Right lung (tissue), 5 donors: Measurements from ENCODE around the gene TNFRSF25. TPM values are rescaled to one million over a fixed set of nuclear protein-coding genes. Genes with fewer than 3 reads are reported as not detected.
"Not testable (repeated sequence)": the region's sequence is repeated elsewhere in the genome, so short reads cannot be mapped to it uniquely, and the experiment has no call there.

Experiments
- DNase-seq, 2 donors: peaks; one replicate each; pipeline ENCODE4 v3.0.0-alpha.2; 2013
- polyA plus RNA-seq, 5 donors: library from polyadenylated mRNA; unstranded; fragments of 120-200 nt; gene quantifications; one replicate each; pipeline versions ENCODE4 v1.2.1 to v1.2.3, GENCODE V29; 2013; ENCODE audit warnings: inconsistent platforms in 1 of 5, low replicate concordance in 1 of 5; ENCODE audit not compliant: insufficient read length in 5 of 5, insufficient read depth in 1 of 5

Gene TNFRSF25
- polyA plus RNA-seq, 5 donors = 16.5 to 32.9 (median 27.1) TPM

DNA sequence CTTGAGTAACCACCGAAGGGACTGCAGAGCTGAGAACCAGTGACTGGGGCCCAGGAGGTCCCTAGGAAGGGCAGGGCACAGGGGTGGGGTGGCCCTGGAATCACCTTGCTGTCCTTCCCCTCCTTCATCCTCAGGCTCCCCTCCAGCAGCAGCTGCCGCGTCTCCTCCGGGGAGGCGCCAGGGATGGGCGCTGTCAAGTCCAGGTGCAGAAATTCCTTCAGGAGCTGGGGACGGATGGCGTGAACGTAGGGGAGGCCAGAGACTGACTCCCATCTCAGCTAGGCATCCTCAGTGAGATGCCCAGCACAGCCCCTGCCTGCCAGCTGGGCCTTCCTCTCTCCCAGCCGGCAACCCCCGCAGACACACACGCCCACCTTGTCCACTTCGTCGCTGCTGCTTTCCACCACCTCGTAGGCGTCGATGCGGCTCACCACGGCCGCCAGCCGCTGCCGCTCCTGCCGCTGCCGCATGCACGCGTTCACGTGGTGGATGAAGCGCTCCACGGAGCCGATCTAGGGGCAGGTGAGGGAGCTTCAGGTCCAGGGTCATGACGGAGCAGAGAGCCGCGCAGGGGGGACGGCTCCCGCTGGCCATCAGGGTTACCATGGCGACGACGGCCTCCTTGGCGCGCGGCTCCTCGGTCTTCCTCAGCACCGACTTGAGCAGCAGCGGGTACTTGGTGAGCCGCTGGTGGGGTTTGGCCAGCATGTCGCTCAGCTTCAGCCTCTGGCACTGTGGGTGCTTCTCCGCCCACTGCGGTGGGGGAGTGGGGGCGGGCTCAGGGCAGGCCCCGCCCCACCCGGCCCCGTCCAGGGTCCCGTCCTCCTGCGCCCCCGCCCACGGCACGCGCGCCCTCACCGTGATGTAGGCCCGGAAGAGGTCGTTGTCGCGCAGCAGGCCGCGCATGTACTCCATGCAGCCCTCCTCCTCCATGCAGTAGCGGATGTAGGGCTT lies 4.4 kb upstream of the TNFRSF25 start:
- DNase-seq = no peak

DNA sequence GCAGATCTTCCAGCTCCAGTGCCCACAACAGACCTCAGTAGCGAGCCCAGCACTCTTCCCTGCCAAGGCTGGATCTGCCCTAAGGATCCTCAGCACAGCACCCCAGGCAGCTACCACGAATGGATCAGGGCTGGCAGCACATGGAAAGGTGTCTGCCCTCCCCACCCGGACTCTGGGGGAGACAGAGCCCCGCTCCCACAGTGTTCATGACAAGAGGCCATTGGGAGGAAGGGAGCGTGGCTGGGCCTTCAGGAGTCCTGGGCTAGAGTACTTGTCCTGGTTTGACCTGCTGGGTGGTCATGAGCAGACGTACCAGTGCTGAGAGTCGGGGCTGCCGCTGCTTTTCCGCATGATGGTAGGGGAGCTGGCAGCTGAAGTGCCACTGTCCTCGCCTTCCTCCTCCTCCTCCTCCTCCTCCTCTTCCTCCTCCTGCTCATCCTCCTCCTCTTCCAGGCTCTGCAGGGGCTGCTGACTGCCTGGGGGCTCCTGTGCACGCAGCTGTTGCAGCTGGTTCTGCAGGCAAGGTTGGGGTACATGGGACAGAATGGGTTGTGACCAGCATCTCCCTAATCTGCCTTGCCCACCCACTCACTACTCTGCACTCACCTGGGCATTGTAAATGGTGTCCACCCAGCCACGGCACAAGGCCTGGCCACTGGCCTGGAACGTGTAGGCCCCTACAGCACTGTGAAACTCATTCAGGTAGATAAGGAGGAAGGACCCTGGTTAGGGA lies 2.9 kb upstream of the TNFRSF25 start:
- no peak for DNase-seq

DNA sequence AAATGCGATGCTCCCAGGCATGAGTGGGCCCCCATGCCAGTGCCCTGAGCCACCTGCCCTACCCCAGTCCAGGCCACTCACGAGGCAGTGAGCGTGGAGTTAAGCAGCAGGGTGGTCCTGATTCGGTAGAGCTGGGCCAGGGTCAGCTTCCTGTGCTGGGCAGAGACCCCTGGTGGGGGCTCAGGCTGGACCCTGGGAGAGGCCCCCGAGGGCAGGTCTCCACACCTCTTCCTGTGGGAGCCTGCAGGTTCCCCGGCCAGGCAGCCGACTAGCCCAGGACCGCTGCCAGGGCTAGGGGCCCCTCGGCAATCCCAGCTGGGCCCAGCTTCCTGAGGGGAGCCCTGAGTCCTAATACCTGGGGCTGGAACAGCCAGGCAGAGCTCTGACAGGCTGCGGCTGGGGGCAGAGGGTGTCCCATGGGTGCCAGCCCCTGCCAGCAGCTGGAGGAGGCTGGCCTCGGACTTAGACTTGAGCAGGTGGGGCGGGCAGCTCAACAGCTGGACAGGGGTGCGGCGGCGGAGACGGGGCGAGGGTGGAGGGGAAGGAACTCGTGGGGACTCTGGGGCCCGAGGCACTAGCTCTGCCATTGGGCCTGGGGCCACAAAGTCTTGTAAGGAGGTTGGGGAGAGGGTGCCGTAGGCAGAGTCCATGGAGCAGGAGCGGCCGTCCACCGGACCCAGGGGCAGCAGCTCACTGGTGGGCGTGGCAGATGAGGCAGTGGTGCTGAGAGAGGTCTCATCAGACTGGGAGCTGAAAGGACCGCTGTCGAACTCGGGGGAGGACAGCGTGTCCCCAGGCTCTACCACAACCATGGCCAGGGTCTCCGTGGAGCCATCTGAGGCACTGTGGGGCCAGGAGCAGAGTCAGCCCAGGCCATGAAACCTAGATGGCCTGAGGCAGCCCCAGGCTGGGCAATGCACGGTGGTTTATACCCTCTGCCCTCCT lies 2.0 kb upstream of the TNFRSF25 start:
- no peak for DNase-seq

- DNase-seq = no peak
Observed at GRCh38 chr1:6467224-6467623, 1.3 kb upstream of the TNFRSF25 start.

DNA sequence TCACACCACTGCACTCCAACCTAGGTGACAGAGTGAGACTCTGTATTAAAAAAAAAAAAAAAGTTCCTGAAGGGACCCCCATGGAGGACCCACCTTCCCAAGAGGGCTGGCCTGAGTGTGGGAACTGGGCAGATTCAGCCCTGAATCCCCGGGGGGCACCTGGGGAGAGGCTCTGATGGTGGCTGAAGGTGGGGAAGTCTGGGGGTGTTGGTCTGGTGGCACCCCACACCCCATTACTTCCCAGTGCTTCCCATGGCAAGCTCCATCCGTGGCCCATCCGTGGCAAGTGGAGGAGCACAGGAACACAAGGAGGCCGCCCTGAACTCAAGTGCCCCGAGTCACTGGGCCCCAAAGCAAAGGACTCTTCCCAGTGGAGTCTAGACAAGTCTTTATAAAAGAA lies 778 bp upstream of the TNFRSF25 start:
- no peak for DNase-seq

DNA sequence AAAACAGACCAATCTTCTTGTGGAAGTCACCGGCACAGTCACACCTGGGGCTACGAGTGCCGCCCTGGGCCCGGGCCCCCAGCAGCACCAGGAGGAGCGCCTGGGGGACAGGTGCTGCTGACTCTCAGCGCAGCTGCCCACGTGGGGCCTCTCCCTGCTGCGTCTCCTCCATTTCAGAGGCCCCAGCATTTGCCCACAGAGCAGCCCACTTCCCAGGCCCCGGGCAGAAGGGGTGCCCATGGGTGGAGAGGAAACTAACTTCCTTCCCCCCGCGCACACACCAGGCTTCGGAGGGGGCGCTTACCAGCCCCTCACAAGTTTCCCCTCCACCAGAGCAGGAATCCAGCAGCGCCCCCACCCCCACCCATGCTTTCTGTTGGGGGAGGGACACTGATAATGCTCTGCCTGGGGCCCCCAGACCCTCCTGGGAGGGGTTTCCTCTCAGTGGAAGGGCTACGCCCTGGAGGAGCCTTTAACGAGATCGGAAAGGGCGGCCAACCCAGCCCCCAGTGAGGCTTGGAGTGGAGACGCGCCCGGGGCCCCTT lies 440 bp downstream of the TNFRSF25 start:
- no peak for DNase-seq

DNA sequence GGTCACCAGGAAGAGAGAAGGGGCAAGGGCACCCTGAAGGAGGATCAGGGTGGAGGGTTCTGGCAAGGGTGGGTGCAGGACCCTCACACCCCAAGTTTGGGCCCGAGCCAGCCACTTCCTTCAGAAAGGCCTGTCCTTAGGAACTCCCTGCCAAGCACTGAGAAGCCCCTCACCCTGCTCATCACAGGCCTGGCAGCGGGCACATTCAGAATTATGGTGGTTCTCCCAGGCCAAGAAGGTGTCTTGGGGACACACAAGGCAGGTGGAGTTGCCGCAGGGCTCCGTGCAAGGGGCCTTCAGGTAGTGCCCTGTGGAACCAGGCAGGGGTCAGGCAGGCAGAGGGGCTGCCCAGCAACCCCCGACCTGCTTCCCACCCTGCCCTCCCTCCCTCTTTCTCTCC lies 1.1 kb downstream of the TNFRSF25 start:
- no peak for DNase-seq

GRCh38 chr1:6464514-6464836 lies 1.5 kb downstream of the TNFRSF25 start:
- no peak for DNase-seq

DNA sequence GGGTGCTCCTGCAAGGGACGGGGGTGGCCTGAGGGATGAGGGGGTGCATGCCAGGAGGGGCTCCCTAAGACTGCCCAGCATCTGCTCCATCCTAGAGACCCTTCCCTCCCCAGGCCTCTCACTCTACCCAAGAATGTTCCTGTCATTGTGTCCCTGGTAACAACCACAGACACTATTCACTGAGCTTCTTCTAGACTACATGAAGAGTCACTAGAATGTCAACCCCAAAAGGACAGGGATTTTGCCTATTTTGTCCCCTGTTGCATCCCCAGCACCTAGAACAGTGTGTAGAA lies 2.9 kb downstream of the TNFRSF25 start:
- no peak for DNase-seq

DNA sequence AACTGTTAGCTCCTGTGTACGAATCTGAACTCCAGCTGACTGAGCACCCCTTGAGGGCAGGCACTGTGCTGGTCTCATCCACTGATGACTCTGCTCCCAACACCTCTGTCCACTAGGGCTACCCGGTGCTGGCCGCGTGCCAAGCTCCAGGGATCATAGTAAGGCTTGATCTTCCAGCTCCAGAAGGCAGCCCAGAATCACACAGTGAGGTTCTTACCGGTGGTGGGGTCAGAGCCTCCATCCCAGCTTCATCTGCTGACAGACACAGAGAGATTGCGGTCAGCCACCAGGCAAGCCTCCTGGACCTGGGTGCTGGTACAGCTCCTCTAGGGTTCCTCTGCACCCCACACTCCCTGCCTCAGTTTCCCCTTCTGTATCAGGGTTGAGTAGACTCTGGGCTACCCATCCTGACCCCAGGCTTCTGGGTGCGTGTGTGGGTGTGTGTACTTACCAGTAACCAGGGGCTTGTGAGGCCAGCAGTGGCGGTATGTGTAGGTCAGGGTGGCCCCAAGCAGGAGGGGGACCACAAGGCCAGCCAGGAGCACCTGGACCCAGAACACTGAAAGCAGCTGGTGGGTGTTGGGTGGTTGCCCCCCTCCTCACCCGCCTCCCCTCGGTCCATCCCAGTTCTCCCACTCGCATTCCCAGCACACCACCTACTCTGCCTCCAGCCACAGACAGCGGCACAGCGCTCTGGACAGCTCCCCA lies 3.4 kb downstream of the TNFRSF25 start:
- no peak for DNase-seq

DNA sequence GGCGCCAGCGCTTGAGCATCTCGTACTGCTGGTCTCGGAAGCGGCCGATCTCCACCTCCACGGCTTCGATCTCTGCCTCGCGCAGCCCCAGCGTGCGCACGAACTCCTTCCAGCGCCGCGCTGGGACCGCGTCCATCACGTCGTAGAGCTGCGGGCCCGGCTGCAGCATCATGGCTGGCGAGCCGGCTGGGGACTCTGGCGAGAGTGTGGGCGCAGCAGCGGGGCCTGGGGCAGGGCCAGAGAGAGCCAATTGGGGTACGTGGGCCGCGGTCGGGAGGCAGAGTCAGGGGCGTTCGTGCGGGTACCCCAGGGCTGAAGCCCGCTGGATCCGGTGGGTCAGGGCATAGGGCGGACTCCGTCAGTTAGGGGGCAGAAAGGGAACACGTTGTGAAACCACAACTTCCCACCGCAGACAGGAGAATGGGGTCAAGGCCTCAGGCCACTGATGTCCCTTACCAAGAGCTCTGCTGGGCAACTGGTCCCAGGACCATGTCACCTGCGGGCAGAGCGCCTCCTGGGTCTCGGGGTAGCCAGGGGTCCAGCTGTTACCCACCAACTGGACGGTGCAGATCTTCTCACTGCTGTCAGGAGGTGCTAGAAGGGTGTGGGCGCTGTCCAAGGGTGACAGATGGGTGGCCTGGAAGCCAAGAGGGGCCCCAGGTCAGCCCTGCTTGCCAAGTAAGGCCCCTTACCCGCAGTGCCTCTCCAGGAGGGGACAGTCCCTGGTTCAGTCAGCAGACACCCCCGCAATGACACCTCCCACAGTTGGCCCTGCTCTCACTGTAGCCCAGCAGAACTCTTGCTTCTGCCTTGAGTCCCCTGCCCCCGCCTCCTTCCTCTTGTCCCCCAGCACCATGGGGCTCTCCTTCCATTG lies 4.2 kb downstream of the TNFRSF25 start:
- no peak for DNase-seq

DNA sequence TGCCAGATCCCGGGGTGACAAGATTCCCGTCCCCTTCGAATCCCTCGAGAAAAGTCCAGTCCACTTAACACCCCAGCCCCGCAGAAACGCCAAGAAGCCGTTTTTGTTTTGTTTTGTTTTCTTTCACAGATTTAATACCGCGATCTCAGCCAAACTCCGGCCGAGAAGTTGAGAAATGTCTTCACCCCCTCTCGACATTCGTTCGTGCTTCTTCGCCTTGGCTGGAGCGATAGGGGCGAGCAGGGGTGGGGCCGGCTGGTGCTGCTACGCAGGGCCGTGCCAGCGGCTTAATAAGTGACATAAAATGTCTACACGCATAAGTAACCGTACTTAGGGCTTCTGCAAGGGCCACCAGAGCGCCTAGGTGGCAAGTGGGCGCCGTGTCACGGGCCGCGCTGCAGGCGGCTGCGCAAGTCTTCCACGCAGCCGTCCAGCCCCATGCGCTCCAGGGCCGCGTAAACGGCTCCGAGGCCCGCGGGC lies 4.9 kb downstream of the TNFRSF25 start:
- no peak for DNase-seq

GRCh38 chr1:6460301-6461050 lies 5.5 kb downstream of the TNFRSF25 start:
- no peak for DNase-seq

DNA sequence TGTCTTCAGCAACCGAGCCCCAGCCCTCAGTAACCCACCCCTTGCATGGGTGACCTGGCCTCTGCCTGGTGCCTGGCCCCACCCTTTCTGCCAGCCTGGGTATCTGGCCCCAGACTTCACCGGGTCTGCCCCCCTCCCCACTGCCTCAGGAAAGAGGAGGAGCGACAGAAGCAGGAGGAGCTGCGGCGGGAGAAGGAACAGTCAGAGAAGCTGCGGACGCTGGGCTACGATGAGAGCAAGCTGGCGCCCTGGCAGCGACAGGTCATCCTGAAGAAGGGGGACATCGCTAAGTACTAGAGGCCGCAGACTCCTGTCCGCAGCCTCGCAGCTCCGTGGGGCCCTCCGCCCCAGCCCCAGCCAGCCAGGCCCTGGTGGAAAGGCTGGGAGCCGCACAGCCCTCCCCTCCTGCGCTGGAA lies 6.1 kb downstream of the TNFRSF25 start:
- no peak for DNase-seq

GRCh38 chr1:6456800-6457466 lies 9.0 kb downstream of the TNFRSF25 start:
- DNase-seq = no peak

DNA sequence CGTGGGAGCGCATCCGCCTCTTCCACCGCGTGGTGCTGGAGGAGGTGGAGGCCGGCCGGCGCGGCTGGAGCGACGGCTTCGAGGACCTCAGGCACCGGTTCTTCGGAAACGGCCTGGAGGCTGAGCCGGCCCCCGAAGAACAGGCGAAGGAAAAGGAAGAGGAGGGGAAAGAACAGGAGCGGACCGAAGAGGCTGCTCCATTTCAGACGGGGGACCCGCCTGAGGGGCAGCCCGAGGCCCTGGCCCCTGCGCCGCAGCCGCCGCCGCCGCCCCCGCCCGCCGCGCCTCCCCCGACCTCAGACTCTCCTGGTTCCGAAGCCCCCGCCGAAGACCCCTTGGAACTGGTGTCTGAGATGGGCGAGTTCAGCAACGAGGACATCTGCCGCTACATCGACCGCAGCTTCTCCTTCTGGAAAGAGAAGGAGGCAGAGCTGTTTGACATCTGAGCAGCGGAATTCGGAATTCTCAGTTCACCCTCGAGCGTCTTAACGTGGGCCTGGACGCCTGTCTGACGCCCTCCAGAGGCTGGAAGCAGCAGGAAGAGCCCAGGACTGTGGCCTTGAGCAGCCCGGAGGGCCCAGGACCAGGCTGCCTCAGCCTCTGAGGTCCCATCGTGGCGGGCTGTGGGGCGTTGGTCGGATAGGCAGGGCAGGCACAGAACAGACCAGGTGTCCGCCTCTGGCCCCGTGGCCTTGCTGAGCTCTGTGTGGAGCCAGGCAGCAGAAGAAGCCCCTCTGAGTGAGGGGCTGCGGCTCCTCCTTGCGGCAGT lies 10.0 kb downstream of the TNFRSF25 start:
- DNase-seq = not testable (repeated sequence)

GRCh38 chr1:6454856-6455751 lies 10.9 kb downstream of the TNFRSF25 start:
- no peak for DNase-seq
